OCI-M2 (cell line): ENCODE results near the gene HOXD8.

ENCODE experiments used
- DNase-seq: peaks from one replicate; lab custom pipeline; 2025; ENCODE audit not compliant: unreplicated experiment; lab: John Stamatoyannopoulos, UW

HOXD8 gene

GRCh38 chr2:176090862-176091261 lies 38.6 kb upstream of the HOXD8 start:
- DNase-seq, result no peak

DNA sequence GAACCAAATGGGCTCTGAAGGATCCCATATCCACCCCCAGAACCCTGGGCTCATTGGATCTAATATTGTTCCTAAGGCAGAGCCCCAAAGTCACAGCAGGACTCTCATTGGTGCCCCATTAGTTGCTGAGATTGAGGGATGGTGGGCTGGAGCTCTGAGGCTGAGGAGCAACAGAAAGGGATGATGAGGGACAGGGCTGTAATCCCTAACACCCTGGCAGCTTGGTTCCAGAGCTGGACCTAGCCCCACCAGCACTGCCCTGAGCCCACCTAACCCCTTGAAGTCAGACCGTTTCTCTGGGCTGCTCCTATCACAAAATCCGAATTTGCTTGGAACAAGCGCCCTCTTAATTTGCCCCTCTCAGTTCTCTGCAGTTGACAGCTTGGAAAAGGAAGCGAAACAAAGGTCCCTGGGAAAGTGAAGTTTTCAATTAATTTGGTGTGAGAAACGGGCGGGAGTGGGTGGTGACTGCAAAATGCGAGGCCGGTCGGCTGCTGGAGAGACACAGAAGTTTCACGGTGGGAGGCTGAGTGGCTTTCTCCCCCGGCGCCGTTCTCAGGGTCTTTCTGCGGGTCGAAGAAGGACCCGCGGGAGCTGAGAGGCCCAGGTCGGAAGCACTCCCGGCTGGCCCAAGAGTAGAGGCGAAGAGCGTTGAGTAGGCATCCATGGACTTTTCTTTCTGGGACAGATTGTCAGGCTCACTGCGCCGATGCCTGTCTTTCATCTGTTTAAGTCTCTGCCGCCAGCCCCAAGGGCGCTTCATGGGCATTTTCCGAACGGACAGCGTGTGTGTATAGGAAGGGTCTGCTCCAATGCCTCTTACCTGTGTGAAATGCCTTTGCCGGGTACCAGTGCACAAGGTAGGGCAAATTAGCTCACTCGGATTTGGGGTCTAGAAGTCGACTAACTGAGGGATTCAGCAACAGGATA lies 37.9 kb upstream of the HOXD8 start:
- DNase-seq, result no peak

DNA sequence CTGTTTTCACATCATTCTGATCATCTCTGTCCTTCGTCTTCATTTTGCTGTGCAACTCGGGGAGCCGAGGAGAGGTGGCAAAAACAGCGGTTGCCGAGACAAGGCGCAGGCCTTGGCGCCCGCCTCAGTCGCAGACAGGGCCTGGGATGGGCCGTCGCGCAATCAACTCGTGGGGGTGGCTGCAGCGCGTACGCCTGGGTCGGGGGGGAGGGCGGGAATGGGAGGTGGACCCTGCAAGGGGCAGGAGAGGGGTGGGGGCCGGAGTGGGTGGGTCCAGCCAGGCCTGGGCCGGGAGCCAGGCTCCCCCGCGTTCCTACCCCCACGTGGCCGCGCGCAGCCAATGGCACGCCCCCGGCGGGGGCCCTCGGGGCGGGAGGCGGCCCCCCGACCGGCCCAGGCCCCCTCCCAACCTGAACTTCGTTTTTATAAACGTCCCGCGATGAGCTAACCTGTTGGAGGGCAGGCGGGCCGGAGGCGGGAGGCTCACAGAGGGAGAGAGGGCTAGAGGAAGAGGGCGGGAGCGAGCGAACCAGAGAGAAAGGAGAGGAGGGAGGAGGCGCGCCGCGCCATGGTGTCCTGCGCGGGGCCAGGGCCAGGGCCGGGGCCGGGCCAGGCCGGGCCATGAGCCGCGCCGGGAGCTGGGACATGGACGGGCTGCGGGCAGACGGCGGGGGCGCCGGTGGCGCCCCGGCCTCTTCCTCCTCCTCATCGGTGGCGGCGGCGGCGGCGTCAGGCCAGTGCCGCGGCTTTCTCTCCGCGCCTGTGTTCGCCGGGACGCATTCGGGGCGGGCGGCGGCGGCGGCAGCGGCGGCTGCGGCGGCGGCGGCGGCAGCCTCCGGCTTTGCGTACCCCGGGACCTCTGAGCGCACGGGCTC lies 37.0 kb upstream of the HOXD8 start, which contains the start of gene HOXD13:
TSS of gene HOXD13 (plus strand) at position 452 of the 875 bp plus-strand sequence. CDS start at position 622, 170 bp downstream.
- no peak for DNase-seq

DNA sequence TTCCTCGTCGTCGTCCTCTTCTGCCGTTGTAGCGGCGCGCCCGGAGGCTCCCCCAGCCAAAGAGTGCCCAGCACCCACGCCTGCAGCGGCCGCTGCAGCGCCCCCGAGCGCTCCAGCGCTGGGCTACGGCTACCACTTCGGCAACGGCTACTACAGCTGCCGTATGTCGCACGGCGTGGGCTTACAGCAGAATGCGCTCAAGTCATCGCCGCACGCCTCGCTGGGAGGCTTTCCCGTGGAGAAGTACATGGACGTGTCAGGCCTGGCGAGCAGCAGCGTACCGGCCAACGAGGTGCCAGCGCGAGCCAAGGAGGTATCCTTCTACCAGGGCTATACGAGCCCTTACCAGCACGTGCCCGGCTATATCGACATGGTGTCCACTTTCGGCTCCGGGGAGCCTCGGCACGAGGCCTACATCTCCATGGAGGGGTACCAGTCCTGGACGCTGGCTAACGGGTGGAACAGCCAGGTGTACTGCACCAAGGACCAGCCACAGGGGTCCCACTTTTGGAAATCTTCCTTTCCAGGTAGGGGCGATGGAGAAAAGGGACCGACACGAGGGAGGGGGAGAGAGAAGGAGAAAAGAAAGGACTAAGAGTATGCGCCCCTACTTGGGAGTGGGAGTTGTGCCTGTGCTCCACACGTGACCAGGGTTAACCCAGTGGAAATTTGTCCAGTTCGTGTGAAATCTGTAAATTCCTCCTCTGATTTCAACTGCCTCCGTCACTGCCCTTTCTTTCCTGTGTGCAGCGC lies 36.2 kb upstream of the HOXD8 start:
- no peak for DNase-seq

DNA sequence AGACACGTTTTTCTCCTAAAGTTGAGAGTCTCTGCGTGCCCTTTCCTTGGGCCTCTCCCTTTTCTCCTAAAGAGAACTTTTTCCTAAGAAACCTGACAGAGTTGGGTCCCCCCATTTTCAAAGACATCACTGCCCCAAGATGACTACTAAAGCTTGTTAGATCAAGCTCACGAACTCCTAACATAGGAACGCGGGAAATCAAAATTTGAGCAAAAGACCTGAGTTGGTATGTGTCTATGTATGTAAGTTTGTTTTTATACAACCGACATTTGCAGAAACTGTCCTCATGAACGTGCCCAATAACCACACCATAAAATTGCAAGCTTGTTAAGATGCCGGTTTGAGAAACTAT lies 35.6 kb upstream of the HOXD8 start:
- DNase-seq, result no peak

- DNase-seq, result no peak
These were observed 35.2 kb upstream of the HOXD8 start for GRCh38 chr2:176094349-176094748.

DNA sequence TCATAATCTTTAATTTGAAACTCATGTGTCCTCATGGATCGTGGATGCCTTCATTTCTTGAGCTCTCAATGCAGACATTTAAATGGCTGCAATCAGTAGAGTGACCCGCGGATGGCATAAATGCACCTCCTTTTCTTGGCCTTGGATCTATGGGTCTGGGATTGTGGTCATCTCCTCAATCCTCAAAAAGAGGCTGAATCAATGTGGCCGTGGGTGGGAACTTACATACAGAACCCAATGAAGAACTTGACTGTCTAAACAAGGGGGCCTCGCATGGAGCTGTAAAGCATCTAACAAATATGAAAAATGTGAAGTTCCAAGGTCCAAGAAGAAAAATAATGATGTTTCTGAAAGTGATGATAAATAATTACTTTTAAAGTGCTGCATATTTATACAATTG lies 34.1 kb upstream of the HOXD8 start:
- no peak for DNase-seq

- DNase-seq, result no peak
These were observed 33.1 kb upstream of the HOXD8 start for GRCh38 chr2:176096243-176096985.

DNA sequence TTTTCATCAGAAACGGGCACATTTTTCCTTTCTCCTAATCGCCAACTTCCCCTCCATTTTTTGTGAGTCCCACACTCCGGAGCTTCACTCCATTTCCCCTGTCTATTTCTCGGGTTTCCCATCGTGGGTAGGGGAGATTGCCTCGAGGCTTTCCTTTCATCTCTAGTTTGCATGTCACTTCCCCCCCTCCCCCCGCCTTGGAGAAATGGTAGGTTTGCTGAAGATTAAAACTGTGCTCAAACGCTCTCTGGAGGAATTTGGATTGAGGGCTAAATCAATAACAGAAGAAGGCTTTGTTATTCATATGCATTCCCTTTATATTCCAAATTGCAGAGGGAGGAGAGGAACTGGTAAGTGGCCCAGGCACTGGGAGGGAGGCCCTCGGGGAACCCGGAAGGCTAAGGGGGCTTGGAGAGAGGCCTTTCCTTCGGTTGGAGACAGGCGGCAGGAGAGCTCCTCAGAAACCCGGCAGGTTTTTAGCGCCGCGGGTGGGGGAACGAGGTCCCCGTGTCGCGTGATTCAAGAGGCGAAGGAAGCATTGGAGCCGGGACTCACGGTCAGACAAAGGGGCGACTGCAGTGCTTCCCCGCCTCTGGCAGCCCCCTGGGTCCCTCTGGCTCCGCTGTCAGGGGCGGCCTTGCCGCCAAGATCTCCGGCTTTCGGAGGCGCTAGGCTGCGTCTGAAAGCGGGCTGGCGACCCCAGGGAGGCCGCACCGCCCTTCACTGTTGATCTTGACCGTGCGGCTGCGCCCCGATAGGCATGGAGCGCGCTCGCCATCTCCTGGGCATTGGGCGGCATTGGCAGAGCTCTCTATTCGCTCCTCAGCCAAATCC lies 32.3 kb upstream of the HOXD8 start:
- peak; percentile 40 for DNase-seq

- DNase-seq, result no peak
These were observed 31.6 kb upstream of the HOXD8 start for GRCh38 chr2:176097820-176098365.

GRCh38 chr2:176098366-176099158 lies 30.9 kb upstream of the HOXD8 start:
- no peak for DNase-seq

- no peak for DNase-seq
These were observed 30.3 kb upstream of the HOXD8 start for GRCh38 chr2:176099159-176099727.

DNA sequence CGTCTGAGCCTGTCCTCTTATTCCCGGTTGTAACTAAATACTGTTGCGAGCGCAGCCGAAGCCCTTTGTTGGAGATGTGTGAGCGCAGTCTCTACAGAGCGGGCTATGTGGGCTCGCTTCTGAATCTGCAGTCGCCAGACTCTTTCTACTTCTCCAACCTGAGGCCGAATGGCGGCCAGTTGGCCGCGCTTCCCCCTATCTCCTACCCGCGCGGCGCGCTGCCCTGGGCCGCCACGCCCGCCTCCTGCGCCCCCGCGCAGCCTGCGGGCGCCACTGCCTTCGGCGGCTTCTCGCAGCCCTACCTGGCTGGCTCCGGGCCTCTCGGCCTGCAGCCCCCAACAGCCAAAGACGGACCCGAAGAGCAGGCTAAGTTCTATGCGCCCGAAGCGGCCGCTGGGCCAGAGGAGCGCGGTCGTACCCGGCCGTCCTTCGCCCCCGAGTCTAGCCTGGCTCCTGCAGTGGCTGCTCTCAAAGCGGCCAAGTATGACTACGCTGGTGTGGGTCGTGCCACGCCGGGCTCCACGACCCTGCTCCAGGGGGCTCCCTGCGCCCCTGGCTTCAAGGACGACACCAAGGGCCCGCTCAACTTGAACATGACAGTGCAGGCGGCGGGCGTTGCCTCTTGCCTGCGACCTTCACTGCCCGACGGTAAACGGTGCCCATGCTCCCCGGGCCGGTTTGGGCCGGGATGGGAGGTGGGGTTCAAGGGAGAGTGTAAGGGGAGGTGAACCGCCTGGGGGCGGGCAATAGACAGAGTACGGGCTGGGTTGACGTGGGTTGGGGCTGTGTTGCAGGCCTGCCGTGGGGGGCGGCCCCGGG lies 29.6 kb upstream of the HOXD8 start, which contains the start of gene HOXD12:
TSS of gene HOXD12 (plus strand) at position 68 of the 819 bp plus-strand sequence. CDS start at position 75, 7 bp downstream.
- DNase-seq, result no peak

DNA sequence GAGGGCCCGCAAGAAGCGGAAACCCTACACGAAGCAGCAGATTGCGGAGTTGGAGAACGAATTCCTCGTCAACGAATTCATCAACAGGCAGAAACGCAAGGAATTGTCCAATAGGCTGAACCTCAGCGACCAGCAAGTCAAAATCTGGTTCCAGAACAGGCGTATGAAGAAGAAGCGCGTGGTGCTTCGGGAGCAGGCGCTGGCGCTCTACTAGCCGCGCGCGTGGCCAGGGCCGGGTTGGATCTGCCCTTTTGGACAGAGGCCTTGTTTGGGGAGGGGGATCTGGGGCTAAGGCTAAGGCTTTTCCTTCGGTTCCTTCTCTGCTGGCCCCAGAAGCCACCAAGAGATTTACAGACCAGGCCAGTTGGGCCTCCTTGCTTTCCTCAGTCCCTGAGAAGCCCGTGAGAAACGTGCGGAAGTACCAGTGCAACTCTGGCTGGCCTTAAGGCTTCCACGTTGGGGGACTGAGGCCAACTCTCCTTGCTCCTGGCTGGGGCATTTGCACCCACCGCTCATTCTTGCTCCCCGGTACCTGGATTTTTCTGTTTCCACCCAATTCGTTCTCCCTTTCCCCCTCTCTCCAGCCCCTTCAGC lies 28.9 kb upstream of the HOXD8 start:
- no peak for DNase-seq

GRCh38 chr2:176101216-176101830 lies 28.2 kb upstream of the HOXD8 start:
- no peak for DNase-seq

- no peak for DNase-seq
These were observed 27.7 kb upstream of the HOXD8 start for GRCh38 chr2:176101842-176102241.
